ENCODE results near the gene TNNI3K. TPM values are rescaled to one million over a fixed set of nuclear protein-coding genes. Genes with fewer than 3 reads are reported as not detected.

The TNNI3K gene
- polyA plus RNA-seq, 1 of the 3 experiments (the other 2 are of a cell fraction): 0.31 TPM

GRCh38 chr1:74357756-74358155 is 122.6 kb downstream of the TNNI3K start:
- ChIA-PET POLR2A (no interaction called here), CTCF (no interaction called here)
- H3F3A ChIP-seq (replicated peaks; ENCODE audit: insufficient read depth): no peaks in the 10 kb centered on the region
- no peak for DNase-seq
- no peaks in the 10 kb centered on the region for H4K20me1 ChIP-seq (ENCODE audit: insufficient read depth)
- no peaks in the 10 kb centered on the region for H3K79me2 ChIP-seq (ENCODE audit: insufficient read depth)
- no peaks in the 10 kb centered on the region for H3K36me3 ChIP-seq (replicated peaks in 1 of 2; ENCODE audit: control insufficient read depth in 1 of 2, insufficient read depth in 2 of 2, low read length in 1 of 2)
- no peak overlapping the region for H3K4me2 ChIP-seq
- H2AFZ ChIP-seq (ENCODE audit: low read depth): no peak overlapping the region
- peaks cover 0 to 4% of the 10 kb centered on the region in 2 experiments; a peak in 1 of 4 replicates for H3K4me1 ChIP-seq (ENCODE audit: control insufficient read depth in 1 of 2, insufficient read depth in 2 of 2, low read depth in 1 of 2, low read length in 1 of 2)
- no peak overlapping the region for H3K9ac ChIP-seq
- no peak overlapping the region for H3K27ac ChIP-seq (ENCODE audit: low read depth in 2 of 2, low read length in 1 of 2)
- no peaks in the 10 kb centered on the region for H3K9me2 ChIP-seq
- H3K4me3 ChIP-seq (ENCODE audit: low read depth in 2 of 2, low read length in 1 of 2): no peak overlapping the region
- H3K9me3 ChIP-seq: no peaks in the 10 kb centered on the region
- TF ChIP-seq TEAD4 (IDR thresholded peaks at IDR 0.05; ENCODE audit: borderline replicate concordance, insufficient read depth) (no peak), NRF1 (IDR thresholded peaks at IDR 0.05; ENCODE audit: low read depth, low read length) (no peak), GABPA (IDR thresholded peaks at IDR 0.05; ENCODE audit: low read depth) (no peak), SMC3 (IDR thresholded peaks at IDR 0.05; ENCODE audit: low read depth, low read length) (no peak), EP300 (IDR thresholded peaks at IDR 0.05; ENCODE audit: borderline replicate concordance in 1 of 2, low read depth in 1 of 2, low read length in 1 of 2) (no peak), GATA2 (CRISPR knock-in tag; IDR thresholded peaks at IDR 0.05) (no peak), IRF3 (IDR thresholded peaks at IDR 0.05; ENCODE audit: low read depth, low read length) (no peak), ELF1 (IDR thresholded peaks at IDR 0.05) (no peak), MEF2A (IDR thresholded peaks at IDR 0.05; ENCODE audit: borderline replicate concordance, low read depth) (no peak), JUND (IDR thresholded peaks at IDR 0.05) (no peak), FOSL2 (IDR thresholded peaks at IDR 0.05; ENCODE audit: borderline replicate concordance, low read depth) (no peak), YY1 (IDR thresholded peaks at IDR 0.05; ENCODE audit: low read depth) (no peak)
- WGBS (ENCODE audit: low lambda C conversion rate): 64% methylated on average over 4 of the region's 4 CpGs
- no peaks in the 10 kb centered on the region for H3K27me3 ChIP-seq (ENCODE audit: insufficient read depth)

GRCh38 chr1:74362691-74363090 is 127.5 kb downstream of the TNNI3K start:
- ChIA-PET POLR2A (no interaction called here), CTCF (interaction anchor here (1.0 kb wide), 1 partner anchor 28 kb away, joined by 3 read pairs; no protein-coding TSS in a partner anchor)
- peaks cover 0 to 16% of the 10 kb centered on the region in 2 experiments; a peak in 2 of 4 replicates for H3K4me1 ChIP-seq (ENCODE audit: control insufficient read depth in 1 of 2, insufficient read depth in 2 of 2, low read depth in 1 of 2, low read length in 1 of 2)
- no peak overlapping the region for H3K4me3 ChIP-seq (ENCODE audit: low read depth in 2 of 2, low read length in 1 of 2)
- H2AFZ ChIP-seq (ENCODE audit: low read depth): no peak overlapping the region
- H3K9ac ChIP-seq: no peak overlapping the region
- H3K79me2 ChIP-seq (ENCODE audit: insufficient read depth): no peaks in the 10 kb centered on the region
- H3F3A ChIP-seq (replicated peaks; ENCODE audit: insufficient read depth): no peaks in the 10 kb centered on the region
- H3K9me3 ChIP-seq: no peaks in the 10 kb centered on the region
- no peaks in the 10 kb centered on the region for H4K20me1 ChIP-seq (ENCODE audit: insufficient read depth)
- no peak overlapping the region for H3K4me2 ChIP-seq
- no peaks in the 10 kb centered on the region for H3K9me2 ChIP-seq
- TF ChIP-seq POLR2AphosphoS5 (IDR thresholded peaks at IDR 0.05; ENCODE audit: low read depth, low read length): no peak
- TF ChIP-seq YY1 (IDR thresholded peaks at IDR 0.05; ENCODE audit: low read depth): no peak
- no peak for TF ChIP-seq CHD2 (IDR thresholded peaks at IDR 0.05; ENCODE audit: low read length, partially characterized antibody)
- no peak for TF ChIP-seq NFIC (IDR thresholded peaks at IDR 0.05; ENCODE audit: borderline replicate concordance)
- TF ChIP-seq FOXJ3 (CRISPR knock-in tag; IDR thresholded peaks at IDR 0.05): no peak
- TF ChIP-seq ZBTB33 (IDR thresholded peaks at IDR 0.05; ENCODE audit: borderline replicate concordance, low read depth): no peak
- H3K27ac ChIP-seq (ENCODE audit: low read depth in 2 of 2, low read length in 1 of 2): peak overlapping the region in 1 of 2 experiments; percentile 82; a peak in 2 of 4 replicates
- DNase-seq: no peak
- H3K36me3 ChIP-seq (replicated peaks in 1 of 2; ENCODE audit: control insufficient read depth in 1 of 2, insufficient read depth in 2 of 2, low read length in 1 of 2): no peaks in the 10 kb centered on the region
- WGBS (ENCODE audit: low lambda C conversion rate): 42% methylated on average over 1 of the region's 1 CpG
- H3K27me3 ChIP-seq (ENCODE audit: insufficient read depth): no peaks in the 10 kb centered on the region

Measured in SK-N-SH (cell line).